Skeletal muscle tissue (tissue), 4 donors: ENCODE results near the gene HADHB. TPM values are rescaled to one million over a fixed set of nuclear protein-coding genes. Genes with fewer than 3 reads are reported as not detected.

Source experiments
- H3K27ac ChIP-seq: one replicate; pipeline ENCODE4 v1.7.0; 2013; ENCODE audit warnings: mild to moderate bottlenecking, low read depth, low read length, inconsistent platforms
- H3K27me3 ChIP-seq, 3 donors: one replicate each; pipeline ENCODE4 v1.7.0; 2013; ENCODE audit warnings: low read length in 3 of 3; ENCODE audit not compliant: control insufficient read depth in 3 of 3, insufficient read depth in 3 of 3
- H3K36me3 ChIP-seq, 3 donors: one replicate each; pipeline ENCODE4 v1.7.0; 2013; ENCODE audit warnings: low read length in 3 of 3; ENCODE audit not compliant: control insufficient read depth in 3 of 3, insufficient read depth in 3 of 3
- H3K4me1 ChIP-seq, 3 donors: one replicate each; pipeline ENCODE4 v1.7.0; 2013; ENCODE audit warnings: low read length in 3 of 3, mild to moderate bottlenecking in 3 of 3; ENCODE audit not compliant: control insufficient read depth in 3 of 3, insufficient read depth in 3 of 3
- H3K4me3 ChIP-seq, 3 donors: one replicate each; pipeline ENCODE4 v1.7.0; 2013; ENCODE audit warnings: low read length in 3 of 3
- H3K9ac ChIP-seq, 3 donors: one replicate each; pipeline ENCODE4 v1.7.0; 2013; ENCODE audit warnings: low read length in 3 of 3, mild to moderate bottlenecking in 3 of 3, moderate library complexity in 2 of 3, low read depth in 1 of 3
- H3K9me3 ChIP-seq, 3 donors: one replicate each; pipeline ENCODE4 v1.7.0; 2013; ENCODE audit warnings: low read length in 3 of 3; ENCODE audit not compliant: control insufficient read depth in 3 of 3
- total RNA-seq: library from RNA; depleted of rRNA; stranded (reverse); fragments of >200 nt; gene quantifications from one replicate; pipeline ENCODE4 v1.2.3, GENCODE V29; 2014
- donor health status: Osteomylitis.

The HADHB gene
- total RNA-seq, 1 donor from 2014 or later = 118 TPM

GRCh38 chr2:26333293-26333692 lies 88.6 kb downstream of the HADHB start:
- Histone ChIP-seq H3K27me3 (no peaks in the 10 kb centered on the region), H3K27ac (no peak overlapping the region), H3K4me3 (no peak overlapping the region), H3K4me1 (peaks cover 0 to 4% (median 0%) of the 10 kb centered on the region in 3 donors), H3K9me3 (no peaks in the 10 kb centered on the region), H3K36me3 (no peaks in the 10 kb centered on the region), H3K9ac (no peak overlapping the region)

GRCh38 chr2:26335231-26335630 lies 90.5 kb downstream of the HADHB start:
- Histone ChIP-seq H3K9ac (no peak overlapping the region), H3K27me3 (no peaks in the 10 kb centered on the region), H3K36me3 (no peaks in the 10 kb centered on the region), H3K4me3 (no peak overlapping the region), H3K4me1 (peaks cover 0 to 3% (median 0%) of the 10 kb centered on the region in 3 donors), H3K9me3 (no peaks in the 10 kb centered on the region), H3K27ac (no peak overlapping the region)

- no peak overlapping the region for H3K4me3 ChIP-seq
- H3K27me3 ChIP-seq = no peaks in the 10 kb centered on the region
- no peak overlapping the region for H3K27ac ChIP-seq
- no peaks in the 10 kb centered on the region for H3K9me3 ChIP-seq
- no peak overlapping the region for H3K9ac ChIP-seq
- no peaks in the 10 kb centered on the region for H3K4me1 ChIP-seq
- no peaks in the 10 kb centered on the region for H3K36me3 ChIP-seq
Observed at GRCh38 chr2:26336719-26337118, 92.0 kb downstream of the HADHB start.

- no peaks in the 10 kb centered on the region for H3K36me3 ChIP-seq
- no peak overlapping the region for H3K4me3 ChIP-seq
- no peaks in the 10 kb centered on the region for H3K9me3 ChIP-seq
- H3K27me3 ChIP-seq = no peaks in the 10 kb centered on the region
- H3K27ac ChIP-seq = no peak overlapping the region
- H3K9ac ChIP-seq = no peak overlapping the region
- no peaks in the 10 kb centered on the region for H3K4me1 ChIP-seq
Observed at GRCh38 chr2:26337298-26337697, 92.6 kb downstream of the HADHB start.

Other genes starting within 250 kb of the HADHB start
- gene RAB10, start 210.9 kb upstream of the HADHB start, total RNA-seq = 49.1 TPM
- 1.0 TPM for gene GAREM2, start 71.9 kb upstream of the HADHB start, total RNA-seq
- gene HADHA, start 307 bp upstream of the HADHB start, total RNA-seq = 174 TPM
- 13.0 TPM for gene SELENOI, start 101.2 kb downstream of the HADHB start, total RNA-seq
- gene ADGRF3, start 101.8 kb downstream of the HADHB start, total RNA-seq = not detected
- gene DRC1, start 157.0 kb downstream of the HADHB start, total RNA-seq = 2.1 TPM
- gene OTOF, start 233.2 kb downstream of the HADHB start, total RNA-seq = 5.2 TPM